Measurements from ENCODE around the gene APMAP. TPM values are rescaled to one million over a fixed set of nuclear protein-coding genes. Genes with fewer than 3 reads are reported as not detected.

Gene APMAP
- total RNA-seq, 1 experiment from 2014 or later: 82.7 TPM

GRCh38 chr20:25014816-25015215, 22.3 kb upstream of the APMAP start:
- Histone ChIP-seq H3K79me2 (ENCODE audit: insufficient read depth, low read length) (no peaks in the 10 kb centered on the region), H2AFZ (ENCODE audit: low read depth, low read length, poor library complexity, severe bottlenecking) (no peak overlapping the region), H3K9ac (ENCODE audit: low read length) (no peak overlapping the region), H3K4me2 (ENCODE audit: low read length) (no peak overlapping the region), H3K27me3 (ENCODE audit: insufficient read depth, low read length) (peaks cover 6% of the 10 kb centered on the region; the same call in 1 of the 2 replicates), H3K4me3 (replicated peaks in 1 of 2; ENCODE audit: low read depth in 1 of 2, low read length in 2 of 2) (no peak overlapping the region), H3K9me3 (ENCODE audit: control insufficient read depth in 1 of 2, insufficient read depth in 1 of 2, low read depth in 1 of 2, low read length in 2 of 2) (no peaks in the 10 kb centered on the region), H3K4me1 (ENCODE audit: control insufficient read depth in 1 of 2, insufficient read depth in 2 of 2, low read length in 2 of 2) (peaks cover 12 to 13% of the 10 kb centered on the region in 2 experiments), H3K36me3 (ENCODE audit: control insufficient read depth in 1 of 2, insufficient read depth in 2 of 2, low read length in 2 of 2) (no peaks in the 10 kb centered on the region), H4K20me1 (ENCODE audit: insufficient read depth) (no peaks in the 10 kb centered on the region), H3K27ac (ENCODE audit: low read depth, low read length) (no peak overlapping the region), H3K9me2 (ENCODE audit: insufficient read depth) (no peaks in the 10 kb centered on the region)
- ATAC-seq (no peak), DNase-seq (ENCODE audit: low read depth, low spot score) (no peak)
- CTCF ChIA-PET: no interaction called here
- intact Hi-C loops (cut with micrococcal nuclease): no loop called here
- no peak for TF ChIP-seq ZNF274 (IDR thresholded peaks at IDR 0.05; ENCODE audit: low read depth, low read length)
- TF ChIP-seq EGR1 (IDR thresholded peaks at IDR 0.05; ENCODE audit: low read depth): no peak
- no peak for TF ChIP-seq MAX (IDR thresholded peaks at IDR 0.05)
- TF ChIP-seq POLR2A (IDR thresholded peaks at IDR 0.05; ENCODE audit: borderline replicate concordance, extremely low read depth, insufficient read depth, insufficient read length): no peak
- TF ChIP-seq RAD21 (IDR thresholded peaks at IDR 0.05; ENCODE audit: low read depth): no peak
- TF ChIP-seq ZBTB33 (IDR thresholded peaks at IDR 0.05; ENCODE audit: extremely low read depth, insufficient replicate concordance, low read length): no peak
- no peak for TF ChIP-seq EZH2 (IDR thresholded peaks at IDR 0.05)
- no peak for TF ChIP-seq CTCF (IDR thresholded peaks at IDR 0.05 in 2 of 3, conservative IDR thresholded peaks at IDR 0.05 in 1 of 3; ENCODE audit: borderline replicate concordance in 1 of 3, insufficient read depth in 1 of 3, low read depth in 2 of 3, low read length in 2 of 3)
- no peak for TF ChIP-seq ZFX (IDR thresholded peaks at IDR 0.05)
- no peak for TF ChIP-seq YY1 (IDR thresholded peaks at IDR 0.05; ENCODE audit: extremely low read depth, insufficient replicate concordance, low read depth, low read length)
- TF ChIP-seq SRF (IDR thresholded peaks at IDR 0.05; ENCODE audit: low read depth): no peak
- TF ChIP-seq SIN3A (IDR thresholded peaks at IDR 0.05; ENCODE audit: low read depth): no peak
- TF ChIP-seq ELF1 (IDR thresholded peaks at IDR 0.05; ENCODE audit: borderline replicate concordance, low read depth): no peak
- no peak for TF ChIP-seq TCF7L2 (IDR thresholded peaks at IDR 0.05; ENCODE audit: borderline replicate concordance, extremely low read depth, insufficient read depth, insufficient read length)
- TF ChIP-seq EZH2phosphoT487 (IDR thresholded peaks at IDR 0.05; ENCODE audit: borderline replicate concordance): no peak
- TF ChIP-seq REST (IDR thresholded peaks at IDR 0.05; ENCODE audit: low read depth): no peak
- no peak for TF ChIP-seq JUND (IDR thresholded peaks at IDR 0.05)
- POLR2A ChIA-PET: no interaction called here
- RAD21 ChIA-PET (ENCODE audit: low non-redundant PET in 1 of 2, low total read pairs in 2 of 2, uncharacterized antibody in 2 of 2, unreplicated experiment in 2 of 2): no interaction called here
- BruUV-seq (replicated peaks): no TSS peak
